ENCODE data around the gene TFDP1.

TFDP1 gene

DNA sequence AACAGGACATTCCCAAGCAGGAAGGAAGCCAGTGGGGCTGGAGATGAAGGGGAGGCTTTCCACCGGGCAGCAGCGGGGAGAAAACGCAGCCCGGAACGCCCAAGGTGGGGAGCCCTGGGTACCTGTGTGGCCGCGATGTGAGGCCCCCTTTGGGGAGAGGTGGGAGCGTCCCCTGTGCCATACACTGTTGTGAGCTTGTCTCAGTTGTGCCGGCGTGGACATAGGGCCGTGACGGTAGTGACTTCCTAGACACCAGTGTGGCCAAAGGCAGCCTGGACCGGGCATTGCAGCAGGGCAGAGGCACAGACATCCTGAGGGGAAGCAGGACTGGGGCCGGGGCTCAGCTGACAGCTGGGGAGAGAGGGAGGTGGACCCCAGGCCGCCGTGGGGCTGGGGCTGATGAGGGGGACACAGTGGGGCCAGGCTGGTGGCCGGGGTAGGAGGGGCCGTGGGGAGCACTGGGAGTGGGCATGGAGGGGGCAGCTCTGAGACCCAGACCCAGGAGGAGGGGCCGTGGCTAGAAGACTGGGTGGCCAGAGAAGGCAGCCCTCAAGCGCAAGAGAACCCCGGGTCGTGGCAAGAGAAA is 38.5 kb upstream of the TFDP1 start:
- no peak for TF ChIP-seq TAF1 (IDR thresholded peaks at IDR 0.05; ENCODE audit: low read depth)
- TF ChIP-seq TEAD4 (IDR thresholded peaks at IDR 0.05), result no peak
- TF ChIP-seq CEBPB (IDR thresholded peaks at IDR 0.05), result no peak
- TF ChIP-seq, protein P1, sequence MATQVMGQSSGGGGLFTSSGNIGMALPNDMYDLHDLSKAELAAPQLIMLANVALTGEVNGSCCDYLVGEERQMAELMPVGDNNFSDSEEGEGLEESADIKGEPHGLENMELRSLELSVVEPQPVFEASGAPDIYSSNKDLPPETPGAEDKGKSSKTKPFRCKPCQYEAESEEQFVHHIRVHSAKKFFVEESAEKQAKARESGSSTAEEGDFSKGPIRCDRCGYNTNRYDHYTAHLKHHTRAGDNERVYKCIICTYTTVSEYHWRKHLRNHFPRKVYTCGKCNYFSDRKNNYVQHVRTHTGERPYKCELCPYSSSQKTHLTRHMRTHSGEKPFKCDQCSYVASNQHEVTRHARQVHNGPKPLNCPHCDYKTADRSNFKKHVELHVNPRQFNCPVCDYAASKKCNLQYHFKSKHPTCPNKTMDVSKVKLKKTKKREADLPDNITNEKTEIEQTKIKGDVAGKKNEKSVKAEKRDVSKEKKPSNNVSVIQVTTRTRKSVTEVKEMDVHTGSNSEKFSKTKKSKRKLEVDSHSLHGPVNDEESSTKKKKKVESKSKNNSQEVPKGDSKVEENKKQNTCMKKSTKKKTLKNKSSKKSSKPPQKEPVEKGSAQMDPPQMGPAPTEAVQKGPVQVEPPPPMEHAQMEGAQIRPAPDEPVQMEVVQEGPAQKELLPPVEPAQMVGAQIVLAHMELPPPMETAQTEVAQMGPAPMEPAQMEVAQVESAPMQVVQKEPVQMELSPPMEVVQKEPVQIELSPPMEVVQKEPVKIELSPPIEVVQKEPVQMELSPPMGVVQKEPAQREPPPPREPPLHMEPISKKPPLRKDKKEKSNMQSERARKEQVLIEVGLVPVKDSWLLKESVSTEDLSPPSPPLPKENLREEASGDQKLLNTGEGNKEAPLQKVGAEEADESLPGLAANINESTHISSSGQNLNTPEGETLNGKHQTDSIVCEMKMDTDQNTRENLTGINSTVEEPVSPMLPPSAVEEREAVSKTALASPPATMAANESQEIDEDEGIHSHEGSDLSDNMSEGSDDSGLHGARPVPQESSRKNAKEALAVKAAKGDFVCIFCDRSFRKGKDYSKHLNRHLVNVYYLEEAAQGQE (IDR thresholded peaks at IDR 0.05; ENCODE audit: low read depth), result no peak
- TF ChIP-seq EGR1 (IDR thresholded peaks at IDR 0.05), result no peak
- TF ChIP-seq ZBTB7A (IDR thresholded peaks at IDR 0.05; ENCODE audit: low read depth), result no peak
- no peak for TF ChIP-seq TCF12 (IDR thresholded peaks at IDR 0.05; ENCODE audit: low read depth)
- TF ChIP-seq YY1 (IDR thresholded peaks at IDR 0.05; ENCODE audit: low read depth), result no peak
- TF ChIP-seq NFIC (IDR thresholded peaks at IDR 0.05), result no peak
- no peak for TF ChIP-seq CREB1 (IDR thresholded peaks at IDR 0.05; ENCODE audit: low read depth)
- no peak for TF ChIP-seq FOXM1 (IDR thresholded peaks at IDR 0.05; ENCODE audit: borderline replicate concordance, low read depth)
- TF ChIP-seq, protein P2, sequence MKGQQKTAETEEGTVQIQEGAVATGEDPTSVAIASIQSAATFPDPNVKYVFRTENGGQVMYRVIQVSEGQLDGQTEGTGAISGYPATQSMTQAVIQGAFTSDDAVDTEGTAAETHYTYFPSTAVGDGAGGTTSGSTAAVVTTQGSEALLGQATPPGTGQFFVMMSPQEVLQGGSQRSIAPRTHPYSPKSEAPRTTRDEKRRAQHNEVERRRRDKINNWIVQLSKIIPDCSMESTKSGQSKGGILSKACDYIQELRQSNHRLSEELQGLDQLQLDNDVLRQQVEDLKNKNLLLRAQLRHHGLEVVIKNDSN (IDR thresholded peaks at IDR 0.05), result no peak
- TF ChIP-seq, protein P3, sequence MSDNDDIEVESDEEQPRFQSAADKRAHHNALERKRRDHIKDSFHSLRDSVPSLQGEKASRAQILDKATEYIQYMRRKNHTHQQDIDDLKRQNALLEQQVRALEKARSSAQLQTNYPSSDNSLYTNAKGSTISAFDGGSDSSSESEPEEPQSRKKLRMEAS (IDR thresholded peaks at IDR 0.05), result no peak
- TF ChIP-seq RAD21 (IDR thresholded peaks at IDR 0.05; ENCODE audit: low read depth), result no peak

DNA sequence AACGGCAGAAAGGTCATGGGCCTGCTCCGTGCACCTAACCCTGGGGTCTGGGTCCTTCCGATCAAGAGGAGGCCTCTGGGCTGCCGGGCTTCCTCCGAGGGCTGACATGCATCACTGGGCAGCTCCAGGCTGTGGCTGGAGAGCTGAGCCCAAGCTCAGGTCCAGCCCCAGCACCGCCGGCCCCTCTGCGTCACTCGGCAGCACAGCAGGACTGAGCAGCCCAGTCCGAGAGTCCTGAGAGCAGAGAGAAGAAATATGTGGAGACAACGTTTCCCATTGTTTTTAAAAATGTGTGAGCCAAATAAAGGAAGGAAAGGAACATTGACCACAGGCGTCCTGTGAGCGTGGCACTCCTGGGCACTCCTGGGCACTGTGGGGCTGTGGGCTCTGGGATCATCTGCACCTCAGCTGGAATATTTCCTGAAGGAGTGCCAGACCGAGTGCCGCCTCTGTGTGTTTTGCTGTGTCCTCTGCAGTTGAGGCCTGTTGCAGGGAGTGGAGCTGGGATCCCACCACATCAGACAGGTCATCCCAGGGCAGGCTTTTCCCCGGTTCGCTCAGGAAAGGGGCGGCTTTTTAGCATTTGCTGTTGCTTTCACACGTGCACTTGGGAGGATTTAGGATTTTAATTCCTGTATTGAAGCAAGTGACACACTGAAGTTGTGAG is 37.8 kb upstream of the TFDP1 start:
- TF ChIP-seq TAF1 (IDR thresholded peaks at IDR 0.05; ENCODE audit: low read depth) (no peak), CEBPB (IDR thresholded peaks at IDR 0.05) (no peak)

DNA sequence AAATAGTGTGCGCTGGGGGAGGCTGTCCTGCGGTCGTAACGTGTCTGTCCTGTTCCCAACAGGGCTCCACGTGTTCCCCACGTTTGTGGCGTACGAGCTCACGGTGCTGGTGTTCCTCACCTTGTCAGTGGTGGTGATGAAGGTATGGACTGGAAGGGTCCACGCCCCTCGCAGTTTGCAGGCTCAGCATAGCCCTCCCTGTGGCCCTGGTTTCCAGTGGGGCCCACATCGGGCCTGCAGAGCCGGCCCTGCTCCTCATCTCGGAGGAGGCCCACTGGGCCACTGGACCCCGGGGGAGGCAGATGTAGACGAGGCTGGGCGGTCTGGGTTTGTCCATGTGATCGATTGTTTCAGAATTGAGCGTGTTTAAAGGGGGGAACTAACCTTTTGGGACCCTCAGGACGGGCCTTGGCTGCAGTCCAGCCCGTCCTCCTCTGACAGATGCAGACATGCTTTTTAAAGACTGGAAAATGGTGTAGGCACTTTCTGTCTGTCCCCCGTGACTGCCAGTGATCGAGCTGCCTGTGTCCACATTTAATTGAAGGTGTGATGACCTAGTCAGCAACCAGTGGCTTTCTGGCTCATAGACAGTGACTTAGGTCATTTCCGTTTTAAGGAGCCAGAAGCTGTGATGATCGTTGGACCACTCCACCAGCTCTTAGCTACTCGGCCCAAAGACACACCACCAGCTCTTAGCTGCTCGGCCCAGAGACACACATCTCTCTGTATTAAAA is 37.1 kb upstream of the TFDP1 start:
- no peak for TF ChIP-seq EP300 (IDR thresholded peaks at IDR 0.05; ENCODE audit: borderline replicate concordance)
- TF ChIP-seq CEBPB (IDR thresholded peaks at IDR 0.05), result no peak
- no peak for TF ChIP-seq NFIC (IDR thresholded peaks at IDR 0.05)

DNA sequence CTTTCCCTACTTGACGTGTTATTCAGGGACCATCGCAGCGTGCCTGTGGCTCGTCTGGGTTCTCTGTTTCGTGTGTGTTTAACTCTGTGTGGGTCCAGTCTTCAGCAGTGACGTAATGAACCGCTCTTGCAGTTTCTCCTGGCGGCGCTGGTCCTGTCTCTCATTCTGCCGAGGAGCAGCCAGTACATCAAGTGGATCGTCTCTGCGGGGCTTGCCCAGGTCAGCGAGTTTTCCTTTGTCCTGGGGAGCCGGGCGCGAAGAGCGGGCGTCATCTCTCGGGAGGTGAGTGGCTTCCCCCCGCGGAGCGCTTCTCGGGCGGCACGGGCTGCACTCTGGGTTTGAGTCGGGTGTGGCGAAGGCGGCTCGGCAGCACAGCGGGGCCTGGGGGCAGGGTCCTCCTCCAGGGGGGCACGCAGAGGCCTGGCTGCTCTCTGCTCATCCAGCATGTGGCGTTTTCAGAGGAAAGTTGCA is 36.3 kb upstream of the TFDP1 start:
- TF ChIP-seq, protein P3 (IDR thresholded peaks at IDR 0.05), result no peak
- no peak for TF ChIP-seq EP300 (IDR thresholded peaks at IDR 0.05; ENCODE audit: borderline replicate concordance)
- TF ChIP-seq NFIC (IDR thresholded peaks at IDR 0.05), result no peak
- TF ChIP-seq FOXM1 (IDR thresholded peaks at IDR 0.05; ENCODE audit: borderline replicate concordance, low read depth), result no peak
- TF ChIP-seq TEAD4 (IDR thresholded peaks at IDR 0.05), result no peak
- TF ChIP-seq, protein P1 (IDR thresholded peaks at IDR 0.05; ENCODE audit: low read depth), result no peak

DNA sequence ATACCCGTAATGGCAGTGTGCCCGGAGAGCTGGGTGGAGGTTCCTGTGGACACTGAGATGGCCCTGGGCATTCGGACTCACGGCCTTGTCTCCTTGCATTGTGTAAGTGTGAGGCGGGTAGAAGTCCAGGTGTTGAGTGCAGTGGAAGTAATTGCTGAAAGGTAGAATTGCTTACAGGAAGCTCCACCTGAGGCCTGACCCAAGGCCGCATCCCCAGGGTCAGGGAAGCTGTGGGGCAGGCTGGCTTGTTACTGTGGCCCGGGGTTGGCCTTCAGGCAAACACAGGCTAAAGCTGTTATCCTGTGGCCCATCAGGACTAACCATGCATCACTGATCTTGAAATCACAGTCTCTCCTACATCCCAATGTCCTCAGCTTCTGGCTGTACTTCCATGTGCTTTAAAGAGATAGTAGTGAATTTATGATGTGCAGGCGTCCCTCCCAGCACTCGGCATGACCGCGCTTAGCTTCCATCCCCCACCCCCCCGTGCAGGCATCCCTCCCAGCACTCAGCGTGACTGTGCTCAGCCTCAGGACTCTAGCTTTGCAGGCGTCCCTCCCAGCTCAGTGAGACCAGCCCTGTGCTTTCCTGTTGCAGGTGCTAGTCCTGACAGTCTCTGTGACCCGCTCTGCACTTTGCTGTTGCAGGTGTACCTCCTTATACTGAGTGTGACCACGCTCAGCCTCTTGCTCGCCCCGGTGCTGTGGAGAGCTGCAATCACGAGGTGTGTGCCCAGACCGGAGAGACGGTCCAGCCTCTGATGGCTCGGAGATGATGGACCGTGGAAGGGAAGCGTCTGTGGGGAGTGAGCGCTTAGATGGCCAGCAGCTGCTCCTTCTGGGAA is 35.6 kb upstream of the TFDP1 start:
- no peak for TF ChIP-seq FOXM1 (IDR thresholded peaks at IDR 0.05; ENCODE audit: borderline replicate concordance, low read depth)
- TF ChIP-seq, protein P2 (IDR thresholded peaks at IDR 0.05), result no peak
- no peak for TF ChIP-seq CREB1 (IDR thresholded peaks at IDR 0.05; ENCODE audit: low read depth)
- no peak for TF ChIP-seq EP300 (IDR thresholded peaks at IDR 0.05; ENCODE audit: borderline replicate concordance)
- TF ChIP-seq YY1 (IDR thresholded peaks at IDR 0.05; ENCODE audit: low read depth), result no peak
- TF ChIP-seq CEBPB (IDR thresholded peaks at IDR 0.05), result no peak
- TF ChIP-seq, protein P3 (IDR thresholded peaks at IDR 0.05), result no peak
- TF ChIP-seq, protein P1 (IDR thresholded peaks at IDR 0.05; ENCODE audit: low read depth), result no peak
- TF ChIP-seq TAF1 (IDR thresholded peaks at IDR 0.05; ENCODE audit: low read depth), result no peak
- no peak for TF ChIP-seq NFIC (IDR thresholded peaks at IDR 0.05)
- no peak for TF ChIP-seq EGR1 (IDR thresholded peaks at IDR 0.05)
- TF ChIP-seq RAD21 (IDR thresholded peaks at IDR 0.05; ENCODE audit: low read depth), result no peak
- TF ChIP-seq ZBTB7A (IDR thresholded peaks at IDR 0.05; ENCODE audit: low read depth), result no peak
- TF ChIP-seq TEAD4 (IDR thresholded peaks at IDR 0.05), result no peak
